Measurements from ENCODE around the gene TMX4. TPM values are rescaled to one million over a fixed set of nuclear protein-coding genes. Genes with fewer than 3 reads are reported as not detected.

The TMX4 gene
- total RNA-seq, 1 experiment from 2014 or later = 12.0 TPM

GRCh38 chr20:7994809-7995208, 24.8 kb downstream of the TMX4 start:
- intact Hi-C loops (cut with micrococcal nuclease) = no loop called here
- Histone ChIP-seq H3K4me2 (ENCODE audit: low read length) (no peak overlapping the region), H3K9me2 (ENCODE audit: insufficient read depth) (no peaks in the 10 kb centered on the region), H4K20me1 (ENCODE audit: insufficient read depth) (no peaks in the 10 kb centered on the region), H2AFZ (ENCODE audit: low read depth, low read length, poor library complexity, severe bottlenecking) (no peak overlapping the region), H3K9me3 (ENCODE audit: control insufficient read depth in 1 of 2, insufficient read depth in 1 of 2, low read depth in 1 of 2, low read length in 2 of 2) (0 out of 4 replicates have a peak, but pooled peaks cover 0 to 6% of the 10 kb centered on the region in 2 experiments), H3K27ac (ENCODE audit: low read depth, low read length) (no peak overlapping the region), H3K4me3 (replicated peaks in 1 of 2; ENCODE audit: low read depth in 1 of 2, low read length in 2 of 2) (no peak overlapping the region), H3K36me3 (ENCODE audit: control insufficient read depth in 1 of 2, insufficient read depth in 2 of 2, low read length in 2 of 2) (no peaks in the 10 kb centered on the region), H3K4me1 (ENCODE audit: control insufficient read depth in 1 of 2, insufficient read depth in 2 of 2, low read length in 2 of 2) (no peaks in the 10 kb centered on the region), H3K27me3 (ENCODE audit: insufficient read depth, low read length) (no peaks in the 10 kb centered on the region), H3K9ac (ENCODE audit: low read length) (no peak overlapping the region), H3K79me2 (ENCODE audit: insufficient read depth, low read length) (no peaks in the 10 kb centered on the region)
- DNase-seq (ENCODE audit: low read depth, low spot score) = no peak
- ChIA-PET CTCF (no interaction called here), POLR2A (no interaction called here), RAD21 (ENCODE audit: low non-redundant PET in 1 of 2, low total read pairs in 2 of 2, uncharacterized antibody in 2 of 2, unreplicated experiment in 2 of 2) (no interaction called here)
- no TSS peak for BruUV-seq (replicated peaks)
- no peak for TF ChIP-seq EZH2 (IDR thresholded peaks at IDR 0.05)
- TF ChIP-seq REST (IDR thresholded peaks at IDR 0.05; ENCODE audit: low read depth) = no peak
- no peak for TF ChIP-seq ELF1 (IDR thresholded peaks at IDR 0.05; ENCODE audit: borderline replicate concordance, low read depth)
- TF ChIP-seq JUND (IDR thresholded peaks at IDR 0.05) = no peak
- no peak for TF ChIP-seq TCF7L2 (IDR thresholded peaks at IDR 0.05; ENCODE audit: borderline replicate concordance, extremely low read depth, insufficient read depth, insufficient read length)
- TF ChIP-seq POLR2AphosphoS5 (IDR thresholded peaks at IDR 0.05; ENCODE audit: low read depth, low read length) = no peak
- no peak for TF ChIP-seq CEBPB (IDR thresholded peaks at IDR 0.05; ENCODE audit: low read depth)
- TF ChIP-seq SIN3A (IDR thresholded peaks at IDR 0.05; ENCODE audit: low read depth) = no peak
- no peak for TF ChIP-seq SRF (IDR thresholded peaks at IDR 0.05; ENCODE audit: low read depth)
- ATAC-seq = no peak

Data from HCT116 (cell line).